ENCODE data around the gene VIPR1. TPM values are rescaled to one million over a fixed set of nuclear protein-coding genes. Genes with fewer than 3 reads are reported as not detected.
A peak's percentile ranks its signal among the peaks of the same experiment; 100 is the strongest.

Gene VIPR1
- total and polyA plus RNA-seq, 7 donors: 2.6 to 50.6 (median 9.6) TPM

DNA sequence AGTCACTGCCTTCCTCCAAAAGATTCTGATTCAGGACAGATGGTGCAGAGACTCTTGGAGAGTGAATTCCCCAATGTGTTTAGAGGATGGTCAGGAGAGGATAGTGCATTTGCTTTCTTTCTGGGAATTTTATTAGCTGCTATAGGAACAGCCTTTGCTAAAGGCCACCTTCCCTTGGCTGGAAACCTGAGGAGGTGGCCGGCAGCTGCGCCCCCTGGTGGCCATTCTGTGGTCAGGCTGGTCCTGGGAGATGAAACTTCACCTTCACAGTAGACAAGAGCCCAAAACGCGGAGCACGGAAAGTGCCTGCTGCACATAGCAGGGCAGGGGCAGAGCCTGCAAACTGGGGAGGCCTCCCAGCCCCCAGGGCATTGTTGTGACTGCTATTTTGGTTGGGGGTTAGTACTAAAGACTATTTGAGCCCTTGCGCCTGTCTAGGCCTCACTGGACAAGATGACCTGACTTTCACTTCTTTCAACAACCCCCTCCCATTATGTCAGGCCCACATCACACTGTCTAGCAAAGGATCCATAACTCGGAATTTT, 45.0 kb downstream of the VIPR1 start:
- Histone ChIP-seq H3K4me1 (peaks cover 0 to 18% (median 4%) of the 10 kb centered on the region in 4 donors), H3K9me3 (no peaks in the 10 kb centered on the region), H3K27me3 (no peaks in the 10 kb centered on the region), H3K27ac (no peak overlapping the region), H3K36me3 (peaks cover 0 to 40% (median 12%) of the 10 kb centered on the region in 4 donors), H3K4me3 (no peak overlapping the region)
- TF ChIP-seq EP300 (IDR thresholded peaks at IDR 0.05) (no peak), POLR2AphosphoS5 (IDR thresholded peaks at IDR 0.05) (no peak)
- TF ChIP-seq, protein P1, sequence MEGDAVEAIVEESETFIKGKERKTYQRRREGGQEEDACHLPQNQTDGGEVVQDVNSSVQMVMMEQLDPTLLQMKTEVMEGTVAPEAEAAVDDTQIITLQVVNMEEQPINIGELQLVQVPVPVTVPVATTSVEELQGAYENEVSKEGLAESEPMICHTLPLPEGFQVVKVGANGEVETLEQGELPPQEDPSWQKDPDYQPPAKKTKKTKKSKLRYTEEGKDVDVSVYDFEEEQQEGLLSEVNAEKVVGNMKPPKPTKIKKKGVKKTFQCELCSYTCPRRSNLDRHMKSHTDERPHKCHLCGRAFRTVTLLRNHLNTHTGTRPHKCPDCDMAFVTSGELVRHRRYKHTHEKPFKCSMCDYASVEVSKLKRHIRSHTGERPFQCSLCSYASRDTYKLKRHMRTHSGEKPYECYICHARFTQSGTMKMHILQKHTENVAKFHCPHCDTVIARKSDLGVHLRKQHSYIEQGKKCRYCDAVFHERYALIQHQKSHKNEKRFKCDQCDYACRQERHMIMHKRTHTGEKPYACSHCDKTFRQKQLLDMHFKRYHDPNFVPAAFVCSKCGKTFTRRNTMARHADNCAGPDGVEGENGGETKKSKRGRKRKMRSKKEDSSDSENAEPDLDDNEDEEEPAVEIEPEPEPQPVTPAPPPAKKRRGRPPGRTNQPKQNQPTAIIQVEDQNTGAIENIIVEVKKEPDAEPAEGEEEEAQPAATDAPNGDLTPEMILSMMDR (IDR thresholded peaks at IDR 0.05): peak; percentile 61 to 95 (median 78)
- intact Hi-C loops (cut with DNase I): loop anchor here (5.0 kb wide), 1 partner anchor 320 kb away; no protein-coding TSS in a partner anchor
- 29 to 47% methylated on average over 7 of the region's 7 CpGs for WGBS, 2 donors
- peak; percentile 78 for DNase-seq

DNA sequence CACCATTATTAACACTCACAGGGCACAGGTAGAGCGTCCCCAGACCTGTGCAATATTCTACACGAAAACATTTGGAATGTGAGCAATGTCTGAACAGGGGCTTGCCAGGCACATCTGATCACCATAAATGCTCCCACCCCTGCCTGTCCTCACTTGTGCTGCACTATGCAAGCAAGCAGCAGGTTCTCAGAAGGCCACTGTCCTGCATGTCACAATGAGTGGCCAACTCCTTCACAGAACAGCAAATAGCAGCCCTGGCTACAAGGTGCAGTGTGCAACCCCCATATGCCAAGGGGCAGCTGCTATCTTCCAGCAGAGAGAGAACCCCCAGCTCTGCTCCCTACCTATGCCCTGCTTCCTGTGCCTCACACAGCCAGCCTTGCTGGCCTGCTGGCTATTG, 46.7 kb downstream of the VIPR1 start:
- H3K9me3 ChIP-seq: no peaks in the 10 kb centered on the region
- 95 to 97% methylated on average over 2 of the region's 2 CpGs for WGBS, 2 donors
- H3K27ac ChIP-seq: no peak overlapping the region
- peaks cover 0 to 18% (median 4%) of the 10 kb centered on the region in 4 donors for H3K4me1 ChIP-seq
- H3K4me3 ChIP-seq: no peak overlapping the region
- intact Hi-C loops (cut with DNase I): loop anchor here (5.0 kb wide), 1 partner anchor 322 kb away; no protein-coding TSS in a partner anchor
- DNase-seq: peak; percentile 40
- no peak for TF ChIP-seq POLR2AphosphoS5 (IDR thresholded peaks at IDR 0.05)
- TF ChIP-seq, protein P1 (IDR thresholded peaks at IDR 0.05): no peak
- TF ChIP-seq POLR2A (IDR thresholded peaks at IDR 0.05): no peak
- no peak for TF ChIP-seq EP300 (IDR thresholded peaks at IDR 0.05)
- H3K27me3 ChIP-seq: no peaks in the 10 kb centered on the region
- peaks cover 7 to 56% (median 20%) of the 10 kb centered on the region in 4 donors for H3K36me3 ChIP-seq

DNA sequence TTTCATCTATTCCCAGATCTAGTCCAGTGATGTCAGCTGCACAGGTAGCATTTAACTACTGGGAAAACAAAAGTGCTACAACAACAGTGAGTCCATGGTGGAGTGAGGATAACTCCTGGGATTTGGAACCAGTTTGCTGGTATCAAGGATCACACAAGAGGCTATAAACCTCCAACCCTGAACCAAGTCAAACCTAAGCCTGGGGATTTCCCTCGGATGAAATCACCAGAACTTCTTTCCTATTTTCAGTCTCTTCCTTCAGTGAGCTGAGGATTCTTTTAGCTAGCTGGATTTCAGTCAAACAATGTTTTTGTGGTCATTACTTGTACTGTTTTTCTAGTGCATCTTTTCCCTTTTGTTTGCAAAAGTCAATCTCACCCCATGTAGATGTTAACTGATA, 47.8 kb downstream of the VIPR1 start:
- peaks cover 10 to 67% (median 21%) of the 10 kb centered on the region in 4 donors for H3K36me3 ChIP-seq
- 33 to 61% methylated on average over 1 of the region's 1 CpG for WGBS, 2 donors
- intact Hi-C loops (cut with DNase I): no loop called here

DNA sequence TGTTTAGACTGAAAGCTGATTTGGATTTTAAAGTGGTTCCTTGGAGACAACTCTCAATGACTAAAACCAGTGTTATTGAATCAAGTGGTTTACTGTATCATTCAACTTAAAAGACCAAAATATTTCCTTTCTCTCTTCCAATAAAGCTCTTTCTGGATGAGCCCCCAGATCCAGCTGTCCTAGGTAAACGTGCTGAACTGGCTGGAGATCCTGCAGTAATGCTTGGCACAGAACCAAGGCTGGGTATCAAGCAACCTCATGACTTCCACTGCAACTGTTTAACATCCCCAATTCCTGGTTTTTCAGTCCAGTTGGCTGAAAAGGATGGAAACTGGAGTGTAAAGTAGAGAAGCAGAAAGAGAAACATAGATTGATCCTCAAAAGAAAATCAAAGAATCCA, 50.4 kb downstream of the VIPR1 start:
- DNase-seq: peak; percentile 29
- Histone ChIP-seq H3K4me3 (no peak overlapping the region), H3K27ac (no peak overlapping the region), H3K4me1 (no peaks in the 10 kb centered on the region), H3K36me3 (peaks cover 30 to 83% (median 40%) of the 10 kb centered on the region in 4 donors), H3K27me3 (no peaks in the 10 kb centered on the region), H3K9me3 (no peaks in the 10 kb centered on the region)
- 21 to 54% methylated on average over 1 of the region's 1 CpG for WGBS, 2 donors
- TF ChIP-seq POLR2AphosphoS5 (IDR thresholded peaks at IDR 0.05): no peak
- TF ChIP-seq, protein P1 (IDR thresholded peaks at IDR 0.05): no peak
- no peak for TF ChIP-seq EP300 (IDR thresholded peaks at IDR 0.05)
- TF ChIP-seq POLR2A (IDR thresholded peaks at IDR 0.05): no peak
- intact Hi-C loops (cut with DNase I): no loop called here

More for the DNA sequence above, 47.8 kb downstream of the VIPR1 start:
- Histone ChIP-seq H3K9me3 (no peaks in the 10 kb centered on the region), H3K4me3 (no peak overlapping the region), H3K4me1 (peaks cover 0 to 7% (median 2%) of the 10 kb centered on the region in 4 donors), H3K27me3 (no peaks in the 10 kb centered on the region), H3K27ac (no peak overlapping the region)
- peak; percentile 4 for DNase-seq
- TF ChIP-seq POLR2A (IDR thresholded peaks at IDR 0.05) (no peak), EP300 (IDR thresholded peaks at IDR 0.05) (no peak), POLR2AphosphoS5 (IDR thresholded peaks at IDR 0.05) (no peak)
- TF ChIP-seq, protein P1 (IDR thresholded peaks at IDR 0.05): no peak

Measured in sigmoid colon (tissue), 7 donors.